Fibroblast of skin of left biceps (primary cell): ENCODE measurements around the gene MESP2.

Experiments
- DNase-seq, 2 experiments: peaks; one replicate each; pipeline ENCODE4 v3.0.0-alpha.2; 2013; ENCODE audit warnings: low read depth in 2 of 2

The MESP2 gene

GRCh38 chr15:89802231-89802928, 26.2 kb downstream of the MESP2 start:
- no peak for DNase-seq

- DNase-seq = no peak
Observed at GRCh38 chr15:89802986-89803824, 27.1 kb downstream of the MESP2 start.

- no peak for DNase-seq
Observed at GRCh38 chr15:89803941-89804800, 28.0 kb downstream of the MESP2 start.

- no peak for DNase-seq
Observed at GRCh38 chr15:89805241-89806209, 29.4 kb downstream of the MESP2 start.

- DNase-seq = no peak
Observed at GRCh38 chr15:89806210-89806558, 30.1 kb downstream of the MESP2 start.

- no peak for DNase-seq
Observed at GRCh38 chr15:89806559-89807550, 30.7 kb downstream of the MESP2 start.

- DNase-seq = no peak
Observed at GRCh38 chr15:89807689-89808088, 31.6 kb downstream of the MESP2 start.

GRCh38 chr15:89808160-89808870, 32.2 kb downstream of the MESP2 start:
- DNase-seq = no peak

GRCh38 chr15:89809093-89809786, 33.1 kb downstream of the MESP2 start:
- no peak for DNase-seq

- DNase-seq = no peak
Observed at GRCh38 chr15:89809787-89810148, 33.6 kb downstream of the MESP2 start.

GRCh38 chr15:89810837-89811236, 34.7 kb downstream of the MESP2 start:
- no peak for DNase-seq

GRCh38 chr15:89812011-89812846, 36.1 kb downstream of the MESP2 start:
- no peak for DNase-seq

GRCh38 chr15:89812847-89813320, 36.8 kb downstream of the MESP2 start:
- DNase-seq = no peak

GRCh38 chr15:89813381-89814111, 37.4 kb downstream of the MESP2 start:
- no peak for DNase-seq

GRCh38 chr15:89814112-89814742, 38.1 kb downstream of the MESP2 start:
- DNase-seq = no peak

GRCh38 chr15:89815769-89816168, 39.6 kb downstream of the MESP2 start:
- no peak for DNase-seq
